Activated naive CD4-positive, alpha-beta T cell treated with anti-CD3 and anti-CD28 coated beads, Interleukin-2, amount 50 U/mL, for 16 hours (primary cell): ENCODE measurements around the gene KMT5C.

Experiments used
- DNase-seq: peaks from one replicate; pipeline ENCODE4 v3.0.0-alpha.2; 2020

KMT5C gene

DNA sequence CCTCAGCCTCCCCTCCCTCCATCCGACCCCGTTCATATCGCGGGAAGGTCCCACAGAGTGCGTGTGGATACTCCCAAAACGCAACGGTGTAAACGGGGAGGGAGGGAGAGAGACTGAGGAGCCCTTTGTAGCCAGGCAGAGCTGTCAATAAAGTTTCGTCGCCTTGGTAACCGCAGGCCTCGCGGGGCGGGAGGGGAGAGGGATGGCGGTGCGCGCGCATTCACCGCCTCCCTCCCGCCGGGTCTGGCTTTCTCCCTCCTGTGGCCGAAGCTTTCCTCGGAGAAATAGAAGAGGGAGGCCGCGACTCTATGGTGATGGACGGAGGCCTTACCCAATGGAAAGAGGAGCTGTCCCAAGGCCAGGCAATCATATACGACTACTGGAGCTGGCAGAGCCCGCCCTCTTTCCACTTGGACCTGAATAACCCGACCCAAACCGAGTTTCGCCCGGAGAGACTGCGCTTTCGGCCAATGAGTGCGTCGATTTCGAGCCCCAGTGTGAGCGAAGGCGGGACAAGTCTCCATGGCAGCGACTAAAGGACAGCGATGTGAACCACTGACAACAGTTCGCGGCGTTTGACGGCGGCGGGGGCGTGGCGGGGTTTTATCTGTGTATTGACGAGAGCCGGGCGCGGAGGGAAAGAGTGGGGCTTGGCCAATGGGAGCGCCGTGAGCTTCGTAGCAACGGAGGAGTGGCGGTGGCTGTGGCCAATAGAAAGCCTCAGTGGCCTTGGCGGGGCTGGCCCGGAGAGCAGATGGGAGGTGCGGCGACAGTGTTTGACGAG, at the start of gene KMT5C:
KMT5C (plus strand) TSS at position 772 of the 784 bp plus-strand sequence. CDS start 2,061 bp downstream, outside the sequence.
- DNase-seq: peak; percentile 100

DNA sequence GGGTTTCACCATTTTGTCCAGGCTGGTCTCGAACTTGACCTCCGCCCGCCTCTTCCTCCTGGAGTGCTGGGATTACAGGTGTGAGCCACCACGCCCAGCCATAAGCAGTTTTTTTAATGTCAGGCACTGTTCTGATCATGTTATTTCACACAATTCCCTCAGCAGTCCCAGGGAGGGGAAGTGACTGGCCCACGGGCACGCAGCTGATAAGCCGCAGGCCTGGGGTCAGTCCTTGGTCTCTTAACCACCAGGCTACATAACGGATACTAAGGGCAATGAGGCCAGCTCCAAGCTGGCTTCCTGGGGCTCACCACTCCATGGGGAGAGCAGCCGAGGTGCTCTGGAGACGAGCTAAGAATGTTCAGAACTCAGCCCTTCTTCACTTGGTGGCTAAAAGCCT, 42.4 kb upstream of the KMT5C start:
- no peak for DNase-seq

DNA sequence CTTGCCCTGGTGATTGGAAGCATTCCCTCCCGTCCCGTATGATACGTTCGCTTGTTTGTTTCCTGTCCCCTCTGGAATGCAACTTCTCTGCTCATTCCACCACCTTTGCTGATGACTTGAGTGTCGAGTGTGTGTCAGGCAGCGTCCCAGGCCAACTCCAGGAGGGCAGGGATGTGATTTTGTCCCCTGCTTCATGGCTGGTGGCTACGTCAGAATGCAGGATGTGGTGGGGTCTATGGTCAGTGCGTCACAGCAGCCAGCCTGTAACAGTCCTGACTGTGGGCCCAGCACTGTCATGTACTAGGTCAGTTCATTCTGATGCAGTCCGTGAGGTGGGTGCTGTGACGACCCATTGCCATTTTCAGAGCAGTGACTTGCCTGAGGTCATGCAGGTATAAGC, 39.7 kb upstream of the KMT5C start:
- DNase-seq: no peak

DNA sequence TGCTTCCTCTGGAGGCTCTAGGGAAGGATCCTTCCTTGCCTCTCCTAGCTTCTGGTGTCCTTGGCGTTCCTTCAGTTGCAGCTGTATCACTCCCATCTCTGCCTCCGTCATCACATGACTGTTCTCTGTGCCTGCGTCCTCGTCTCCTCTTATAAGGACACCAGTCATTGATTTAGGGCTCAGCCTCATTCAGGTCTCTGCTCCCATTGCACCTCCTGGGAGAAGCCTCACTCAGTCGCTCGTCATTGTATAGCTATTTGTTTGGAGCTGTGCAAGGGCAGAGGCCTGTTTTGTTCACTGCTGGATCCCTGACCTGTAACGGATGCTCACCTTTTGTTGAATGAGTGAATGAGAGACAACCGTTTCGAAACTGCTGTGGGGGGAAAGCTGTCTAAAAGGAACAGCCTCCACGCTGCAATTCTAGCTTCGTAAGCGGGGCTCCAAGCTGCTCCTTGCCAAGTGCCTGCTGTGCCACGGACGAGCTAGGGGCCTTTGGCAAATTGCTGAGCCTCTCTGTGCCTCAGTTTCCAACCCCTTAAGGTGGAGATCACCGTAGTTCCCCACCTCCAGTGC, 38.7 kb upstream of the KMT5C start:
- no peak for DNase-seq

DNA sequence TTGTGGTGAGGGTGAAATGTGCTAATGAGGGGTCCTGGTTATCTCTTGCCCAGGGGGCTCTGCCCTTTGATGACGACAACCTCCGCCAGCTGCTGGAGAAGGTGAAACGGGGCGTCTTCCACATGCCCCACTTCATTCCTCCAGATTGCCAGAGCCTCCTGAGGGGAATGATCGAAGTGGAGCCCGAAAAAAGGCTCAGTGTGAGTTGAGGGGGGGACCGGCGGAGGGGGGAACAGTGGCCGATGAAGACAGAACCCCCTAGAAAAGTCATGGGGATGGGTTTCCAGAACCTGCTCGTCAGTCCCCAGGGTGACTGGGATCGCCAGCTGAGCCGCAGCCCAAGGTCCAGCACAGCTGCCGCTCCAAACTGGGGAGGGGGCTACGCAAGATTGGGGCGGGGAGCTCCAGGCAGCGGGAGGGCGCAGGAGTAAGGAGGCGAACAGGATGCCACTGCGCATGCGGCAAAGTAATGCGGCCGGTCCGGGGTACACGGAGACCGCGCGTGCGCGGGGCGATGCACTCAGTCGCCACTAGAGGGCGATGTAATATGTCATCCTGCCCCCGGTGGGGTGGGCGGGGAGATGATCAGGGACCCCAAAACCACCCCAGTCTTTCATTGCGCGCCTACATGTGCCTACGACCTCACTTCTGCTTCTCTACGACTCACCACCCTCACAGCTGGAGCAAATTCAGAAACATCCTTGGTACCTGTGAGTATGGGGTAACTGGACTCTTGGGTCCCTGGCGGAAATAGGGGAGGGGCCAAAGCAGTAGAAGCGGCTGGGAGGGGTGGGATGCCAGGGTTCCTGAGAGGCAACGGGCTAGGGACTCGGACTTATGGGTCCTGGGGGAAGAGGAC, 38.0 kb upstream of the KMT5C start:
- DNase-seq: peak; percentile 95

DNA sequence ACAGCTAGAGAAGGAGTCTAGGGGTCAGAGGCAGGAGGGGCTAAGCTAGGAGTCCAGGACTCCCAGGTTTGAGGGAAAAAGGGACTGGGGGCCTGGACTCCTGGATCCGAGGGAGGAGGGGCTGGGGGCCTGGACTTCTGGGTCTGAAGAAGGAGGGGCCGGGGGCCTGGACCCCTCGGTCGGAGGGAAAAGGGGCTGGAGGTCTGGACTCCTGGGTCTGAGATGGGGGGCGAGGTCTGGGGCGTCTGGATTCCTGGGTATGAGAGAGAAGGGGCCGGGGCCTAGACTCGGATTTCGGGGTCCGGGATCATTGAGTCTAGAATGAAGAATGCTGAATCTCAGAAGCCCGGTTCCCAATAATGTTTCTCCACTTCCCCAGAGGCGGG, 37.4 kb upstream of the KMT5C start:
- DNase-seq: no peak

DNA sequence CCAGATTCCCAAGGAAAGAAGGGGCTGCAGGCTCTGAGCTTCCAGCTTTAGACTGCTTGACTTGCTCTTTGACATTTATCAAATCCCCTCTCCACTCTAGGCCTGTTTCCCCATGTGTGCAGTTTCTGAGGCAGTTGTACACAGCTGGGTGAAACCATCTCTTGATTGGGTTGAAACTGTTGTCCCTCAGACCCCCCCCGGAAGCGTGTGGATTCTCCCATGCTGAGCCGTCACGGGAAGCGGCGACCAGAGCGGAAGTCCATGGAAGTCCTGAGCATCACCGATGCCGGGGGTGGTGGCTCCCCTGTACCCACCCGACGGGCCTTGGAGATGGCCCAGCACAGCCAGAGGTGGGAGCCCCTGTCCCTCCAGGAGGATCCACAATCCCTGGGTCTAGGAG, 36.2 kb upstream of the KMT5C start:
- DNase-seq: no peak

DNA sequence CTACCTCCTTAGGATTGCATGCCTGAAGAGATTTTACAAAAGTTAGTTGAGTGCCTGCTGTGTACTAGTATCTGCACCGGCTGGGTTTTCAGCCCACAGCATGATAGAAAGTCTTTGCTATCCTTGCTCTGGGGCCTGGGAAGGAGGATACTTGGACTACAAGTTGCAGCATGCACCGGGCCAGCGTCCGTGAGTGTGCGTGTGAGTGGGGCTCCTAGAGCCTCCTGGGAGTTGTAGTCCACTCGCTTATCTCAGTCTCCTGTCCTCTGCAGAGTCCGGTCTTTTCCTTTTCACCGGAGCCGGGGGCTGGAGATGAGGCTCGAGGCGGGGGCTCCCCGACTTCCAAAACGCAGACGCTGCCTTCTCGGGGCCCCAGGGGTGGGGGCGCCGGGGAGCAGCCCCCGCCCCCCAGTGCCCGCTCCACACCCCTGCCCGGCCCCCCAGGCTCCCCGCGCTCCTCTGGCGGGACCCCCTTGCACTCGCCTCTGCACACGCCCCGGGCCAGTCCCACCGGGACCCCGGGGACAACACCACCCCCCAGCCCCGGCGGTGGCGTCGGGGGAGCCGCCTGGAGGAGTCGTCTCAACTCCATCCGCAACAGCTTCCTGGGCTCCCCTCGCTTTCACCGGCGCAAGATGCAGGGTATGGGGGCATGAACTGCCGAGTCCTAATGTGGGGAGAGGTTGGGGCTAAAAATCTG, 35.2 kb upstream of the KMT5C start:
- DNase-seq: no peak

DNA sequence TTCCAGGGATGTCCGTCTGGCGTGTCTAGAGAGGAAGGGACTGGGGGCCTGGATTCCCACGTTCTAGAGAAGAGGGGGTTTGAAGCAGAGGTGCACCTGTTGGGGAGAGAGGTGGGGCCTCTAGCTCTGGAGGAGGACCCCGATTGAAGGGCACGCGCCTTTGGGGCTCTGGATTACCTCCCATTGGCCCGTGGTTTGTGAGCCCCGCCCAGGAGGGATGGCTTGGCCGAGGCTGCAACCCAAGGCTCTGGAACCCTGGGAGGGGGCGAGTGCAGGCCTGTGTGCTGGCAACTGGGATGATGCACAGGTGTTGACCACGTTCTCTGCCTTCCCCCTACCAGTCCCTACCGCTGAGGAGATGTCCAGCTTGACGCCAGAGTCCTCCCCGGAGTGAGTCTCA, 34.7 kb upstream of the KMT5C start:
- no peak for DNase-seq

DNA sequence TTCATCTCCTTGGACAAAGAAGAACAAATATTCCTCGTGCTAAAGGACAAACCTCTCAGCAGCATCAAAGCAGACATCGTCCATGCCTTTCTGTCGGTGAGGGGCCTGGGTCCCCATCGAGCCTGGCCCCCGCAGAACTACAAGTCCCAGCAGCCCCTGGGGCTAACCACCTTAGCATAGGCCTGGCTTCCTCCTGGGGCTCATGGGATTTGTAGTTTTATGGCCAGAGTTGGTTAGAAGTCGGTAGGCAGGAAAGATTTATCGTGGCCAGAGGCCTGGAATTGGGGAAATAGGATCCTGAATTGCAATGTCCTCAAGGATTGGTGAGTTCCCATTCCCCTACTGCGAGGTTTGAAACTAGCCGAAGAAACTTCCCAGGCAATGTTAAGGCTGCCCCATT, 34.2 kb upstream of the KMT5C start:
- peak; percentile 56 for DNase-seq

DNA sequence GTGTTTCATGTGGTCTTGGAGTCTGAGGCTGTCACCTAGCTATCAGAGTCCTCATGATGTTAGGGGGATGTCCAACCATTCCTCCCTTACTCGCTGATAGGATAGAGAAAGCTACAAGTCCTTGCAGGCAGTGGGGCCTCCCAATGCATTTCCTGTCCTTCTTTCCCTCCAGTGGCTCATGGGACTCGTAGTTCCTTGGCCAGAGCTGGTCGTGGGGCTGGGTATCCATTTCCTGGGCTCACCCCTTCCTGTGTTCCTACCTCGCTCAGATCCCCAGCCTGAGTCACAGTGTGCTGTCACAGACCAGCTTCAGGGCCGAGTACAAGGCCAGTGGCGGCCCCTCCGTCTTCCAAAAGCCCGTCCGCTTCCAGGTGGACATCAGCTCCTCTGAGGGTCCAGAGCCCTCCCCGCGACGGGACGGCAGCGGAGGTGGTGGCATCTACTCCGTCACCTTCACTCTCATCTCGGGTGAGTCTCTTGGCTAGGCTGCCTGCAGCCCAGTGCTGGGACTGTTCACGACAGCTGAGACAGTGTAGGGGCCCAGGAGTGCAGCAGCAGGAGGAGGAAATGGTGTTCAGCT, 33.6 kb upstream of the KMT5C start:
- no peak for DNase-seq

DNA sequence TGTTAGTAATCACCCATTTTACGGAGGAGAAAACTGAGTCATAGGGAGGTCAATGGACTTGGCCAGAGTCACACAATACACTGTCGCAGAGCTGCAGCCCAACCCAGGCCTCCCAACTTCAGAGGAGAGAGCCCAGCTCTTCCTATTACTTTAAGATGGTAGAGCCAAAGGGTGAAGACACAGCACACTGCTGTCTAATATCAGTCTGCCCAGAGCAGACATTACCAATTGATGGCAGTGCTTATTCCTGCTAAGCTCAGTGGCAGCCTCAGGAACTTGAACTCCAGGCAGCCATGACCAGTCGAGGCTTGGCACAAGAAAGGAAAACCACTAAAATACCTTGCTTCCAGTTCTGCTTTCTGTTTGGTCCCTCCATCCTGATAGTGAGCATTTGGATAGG, 33.0 kb upstream of the KMT5C start:
- DNase-seq: no peak

DNA sequence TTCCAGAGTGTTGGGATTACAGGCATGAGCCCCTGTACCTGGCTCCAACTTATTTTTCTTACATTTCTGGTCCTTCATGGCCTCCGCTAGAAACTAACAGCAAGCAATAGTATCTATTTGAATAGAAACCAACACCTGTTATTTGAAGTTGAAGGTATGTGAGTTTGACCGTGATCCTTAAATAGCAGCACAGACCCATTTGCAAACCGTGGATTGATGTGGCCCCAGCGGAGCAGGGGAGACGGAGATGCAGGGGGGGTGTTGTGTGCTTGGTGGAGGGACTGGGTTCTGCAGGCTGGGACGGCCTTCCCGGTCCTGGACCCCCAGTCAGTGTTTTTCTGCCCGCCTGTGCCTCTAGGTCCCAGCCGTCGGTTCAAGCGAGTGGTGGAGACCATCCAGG, 31.4 kb upstream of the KMT5C start:
- no peak for DNase-seq

DNA sequence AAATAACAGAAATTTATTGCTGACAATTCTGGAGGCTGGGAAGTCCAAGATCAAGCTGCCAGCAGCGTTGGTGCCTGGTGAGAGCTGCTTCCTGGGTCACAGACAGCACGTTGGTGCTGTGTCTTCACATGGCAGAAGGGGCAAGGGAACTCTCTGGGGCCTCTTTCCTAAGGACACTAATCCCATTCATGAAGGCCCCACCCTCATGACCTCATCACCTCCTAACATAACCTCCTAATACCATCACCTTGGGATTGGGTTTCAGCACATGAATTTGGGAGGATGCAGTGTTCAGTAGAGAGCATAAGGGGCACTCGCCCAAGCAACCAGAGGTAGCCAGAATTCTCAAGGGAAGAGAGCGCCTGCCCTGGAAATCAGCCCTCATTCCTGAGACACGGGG, 30.2 kb upstream of the KMT5C start:
- no peak for DNase-seq

DNA sequence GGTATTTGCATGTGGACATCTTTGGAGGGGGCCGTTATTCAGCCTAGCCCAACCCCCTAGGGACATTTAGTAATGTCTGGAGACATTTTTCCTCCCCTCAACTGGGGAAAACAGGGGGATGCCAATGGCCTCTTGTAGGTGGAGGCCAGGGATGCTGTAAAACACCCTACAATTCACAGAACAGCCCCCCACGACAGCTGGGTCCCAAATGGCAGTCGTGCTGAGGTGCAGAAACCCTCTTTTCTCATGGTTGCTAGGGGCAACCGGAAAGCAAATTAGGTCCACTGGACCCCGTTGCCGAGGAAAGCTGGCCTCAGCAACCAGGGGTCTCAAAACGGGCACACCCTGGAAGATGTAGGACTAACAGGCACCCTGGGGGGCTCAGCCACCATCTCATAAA, 29.2 kb upstream of the KMT5C start:
- DNase-seq: no peak

DNA sequence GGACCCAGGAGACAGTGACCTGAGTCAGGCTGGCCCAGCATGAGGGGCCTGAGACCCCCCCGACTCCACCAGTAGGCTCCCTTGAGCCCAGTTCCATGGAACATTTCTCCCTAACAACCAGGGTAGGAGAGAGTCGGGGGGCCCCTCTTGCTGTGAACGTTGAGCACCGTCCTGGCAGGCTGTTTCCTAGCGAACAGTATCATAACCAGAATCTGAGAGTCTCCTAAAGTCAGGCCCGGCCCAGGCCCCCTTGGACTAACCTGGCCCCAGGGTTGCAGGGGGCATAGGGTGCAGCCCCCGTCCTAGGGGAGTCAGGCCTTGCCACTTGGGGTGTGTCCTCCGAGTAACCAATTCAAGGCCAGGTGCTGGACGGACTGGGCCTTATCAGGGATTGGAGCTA, 28.3 kb upstream of the KMT5C start:
- no peak for DNase-seq

DNA sequence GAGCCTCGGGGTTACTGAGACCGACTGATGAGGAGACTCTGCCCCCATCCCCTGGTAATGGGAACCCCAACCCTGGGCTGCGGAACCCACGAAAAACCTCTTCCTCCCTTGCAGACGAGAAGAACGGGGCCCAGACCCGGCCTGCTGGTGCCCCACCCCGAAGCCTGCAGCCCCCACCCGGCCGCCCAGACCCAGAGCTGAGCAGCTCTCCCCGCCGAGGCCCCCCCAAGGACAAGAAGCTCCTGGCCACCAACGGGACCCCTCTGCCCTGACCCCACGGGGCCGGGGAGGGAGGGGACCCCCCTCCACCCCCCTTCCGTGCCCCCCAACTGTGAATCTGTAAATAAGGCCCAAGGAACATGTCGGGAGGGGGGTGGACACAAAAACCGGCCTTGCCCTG, 27.9 kb upstream of the KMT5C start:
- DNase-seq: no peak

DNA sequence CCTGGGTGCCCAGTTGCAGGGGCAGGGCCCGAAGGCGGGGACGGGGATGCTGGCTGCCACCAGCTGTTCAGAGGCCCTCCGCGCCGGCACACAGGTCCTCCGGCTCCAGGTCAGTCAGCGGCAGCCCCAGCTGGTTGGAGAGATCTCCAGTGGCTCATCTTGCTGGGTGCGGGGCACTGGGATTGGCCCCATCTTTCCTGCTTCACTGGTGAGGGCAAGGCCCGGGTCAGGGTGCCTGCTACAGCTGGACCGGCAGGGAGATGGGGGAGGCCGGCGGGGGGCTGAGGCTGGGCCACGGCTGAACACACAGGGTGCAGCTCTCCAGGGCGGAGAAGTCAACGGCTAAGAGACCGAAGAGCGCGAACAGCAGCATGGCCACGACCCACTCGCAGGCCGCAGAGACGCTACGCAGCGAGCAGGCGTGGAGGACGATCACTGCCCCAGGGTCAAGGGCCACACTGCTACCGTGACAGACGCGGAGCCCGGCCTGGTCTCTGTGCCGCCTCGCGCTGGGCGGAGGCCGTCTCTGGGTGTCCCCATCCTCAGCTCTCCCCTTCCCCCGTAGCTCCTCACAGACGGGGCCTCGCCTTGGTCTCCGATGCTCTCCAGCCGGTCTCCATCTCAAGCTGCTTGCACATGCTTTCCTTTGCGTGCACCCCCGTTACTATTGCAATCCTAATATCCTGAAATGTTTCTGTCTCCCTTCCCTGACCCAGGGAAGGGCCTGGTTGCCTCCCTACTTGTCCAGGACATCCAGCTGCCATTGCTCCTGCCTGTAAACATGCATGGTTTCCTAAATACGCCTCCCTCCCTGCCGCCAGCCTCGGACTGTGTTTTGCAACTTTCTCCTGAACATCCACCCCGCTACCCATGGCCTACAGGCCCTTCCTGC, 26.8 kb upstream of the KMT5C start:
- no peak for DNase-seq

DNA sequence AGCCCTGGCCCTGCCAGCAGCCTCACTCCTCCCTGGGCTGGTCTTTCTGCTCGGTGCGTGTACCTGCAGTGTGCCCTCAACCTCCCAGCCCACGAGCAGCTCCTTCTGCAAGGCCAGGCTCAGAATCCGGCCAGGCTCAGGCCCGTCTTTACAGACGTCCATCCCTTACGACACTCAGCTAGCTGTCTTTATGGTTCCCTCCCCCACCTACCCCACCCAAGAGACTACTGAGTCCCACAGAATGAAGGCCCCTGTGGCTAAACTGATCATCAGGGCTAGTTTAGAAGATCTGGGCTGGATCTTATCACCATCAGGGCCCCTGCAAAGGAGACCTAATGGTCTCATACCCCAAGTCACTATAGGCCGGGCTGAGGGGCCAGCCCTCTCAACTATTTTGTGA, 25.3 kb upstream of the KMT5C start:
- no peak for DNase-seq

DNA sequence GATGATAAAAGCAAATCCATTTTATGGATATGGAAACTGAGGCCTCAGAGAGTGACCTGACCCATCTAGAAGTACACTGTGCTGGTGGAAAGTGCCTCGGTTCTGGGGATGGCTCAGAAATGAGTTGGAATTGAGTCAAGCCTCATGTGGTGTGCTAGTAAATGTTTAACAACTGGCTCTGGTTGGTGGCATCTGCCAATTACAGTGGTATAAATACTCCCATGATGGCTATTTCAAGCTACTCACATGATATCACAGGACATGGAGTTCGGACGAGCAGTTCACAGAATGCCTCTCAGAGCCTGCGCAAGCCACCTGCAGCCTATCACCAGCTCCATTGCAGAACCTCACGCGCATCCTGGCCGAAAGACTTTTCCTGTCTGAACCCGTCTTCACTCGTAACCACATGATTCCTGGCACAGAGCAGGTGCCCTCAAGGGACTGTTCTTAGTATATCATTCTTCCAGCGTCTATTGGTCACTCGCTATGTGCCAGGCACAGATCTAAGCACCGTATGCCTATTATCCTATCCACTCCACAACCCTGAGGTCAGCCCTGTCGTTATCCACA, 23.6 kb upstream of the KMT5C start:
- no peak for DNase-seq

DNA sequence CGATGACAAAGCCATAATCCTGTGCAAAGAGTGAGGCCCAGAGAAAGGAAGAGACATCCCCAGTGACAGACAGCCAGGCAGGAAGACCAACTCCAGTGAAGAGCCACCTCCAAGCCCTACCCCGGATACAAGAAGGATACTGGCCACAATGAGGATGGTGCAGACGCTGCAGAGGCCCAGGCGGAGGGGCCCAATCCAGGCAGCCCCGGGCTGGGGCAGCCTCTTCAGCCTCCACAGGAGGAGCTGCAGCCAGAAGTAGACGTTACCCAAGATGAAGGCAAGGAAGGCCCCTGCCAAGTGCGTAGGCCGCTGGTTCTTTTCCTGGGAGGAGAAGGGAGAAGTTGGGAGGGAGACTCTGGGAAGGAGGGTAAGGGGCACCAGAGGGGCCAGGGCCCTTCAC, 23.0 kb upstream of the KMT5C start:
- no peak for DNase-seq

DNA sequence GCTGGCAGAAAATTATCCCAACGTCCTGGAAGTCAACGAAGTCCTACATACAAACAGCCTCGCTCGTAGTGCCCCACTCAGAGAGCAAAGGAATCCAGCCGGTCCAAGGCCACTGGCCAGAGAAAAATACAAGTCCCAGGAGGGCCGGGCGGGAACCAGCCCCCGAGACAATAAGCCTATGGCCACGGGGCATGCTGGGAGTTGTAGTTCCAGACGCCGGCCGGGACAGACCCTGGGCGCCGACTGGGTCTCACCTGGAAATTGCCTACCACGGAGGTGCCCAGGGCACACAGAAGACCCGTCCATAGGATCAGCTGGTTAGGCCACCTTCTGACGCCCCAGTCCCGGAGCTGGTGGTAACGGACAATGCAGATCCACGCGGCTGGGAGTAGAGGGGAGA, 19.9 kb upstream of the KMT5C start:
- no peak for DNase-seq
